ENCODE measurements around the gene ACOX3.

DNA sequence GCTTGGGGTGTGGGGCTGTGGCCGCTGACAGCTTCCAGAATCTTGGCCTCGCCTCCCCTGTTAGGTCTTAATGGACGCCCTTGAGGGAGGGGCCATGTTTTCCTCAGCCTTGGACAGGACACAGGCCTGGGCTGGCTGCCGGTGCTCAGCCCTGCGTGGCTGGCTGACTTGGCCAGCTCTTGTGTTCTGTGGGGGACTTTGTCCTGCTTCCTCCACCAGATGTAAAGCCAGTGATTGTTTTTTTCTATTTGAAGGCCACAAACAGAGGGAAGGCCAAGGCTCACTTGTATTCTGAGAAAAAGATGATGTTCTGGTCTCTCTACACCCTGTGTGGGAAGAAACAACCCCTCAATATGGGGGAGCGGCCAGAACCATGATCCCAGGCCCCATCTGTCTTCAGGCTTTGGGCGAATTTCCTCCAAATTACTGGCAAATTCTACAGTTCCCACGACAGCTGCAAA, 99.7 kb downstream of the ACOX3 start:
- TF ChIP-seq NFIC (IDR thresholded peaks at IDR 0.05; ENCODE audit: low read depth, low read length) (no peak), POLR2AphosphoS2 (IDR thresholded peaks at IDR 0.05; ENCODE audit: low read depth, low read length) (no peak), CHD2 (IDR thresholded peaks at IDR 0.05; ENCODE audit: borderline replicate concordance, low read depth, low read length) (no peak), POLR2A (IDR thresholded peaks at IDR 0.05; ENCODE audit: low read depth, low read length) (no peak), NBN (IDR thresholded peaks at IDR 0.05) (no peak)
- TF ChIP-seq, protein P1, sequence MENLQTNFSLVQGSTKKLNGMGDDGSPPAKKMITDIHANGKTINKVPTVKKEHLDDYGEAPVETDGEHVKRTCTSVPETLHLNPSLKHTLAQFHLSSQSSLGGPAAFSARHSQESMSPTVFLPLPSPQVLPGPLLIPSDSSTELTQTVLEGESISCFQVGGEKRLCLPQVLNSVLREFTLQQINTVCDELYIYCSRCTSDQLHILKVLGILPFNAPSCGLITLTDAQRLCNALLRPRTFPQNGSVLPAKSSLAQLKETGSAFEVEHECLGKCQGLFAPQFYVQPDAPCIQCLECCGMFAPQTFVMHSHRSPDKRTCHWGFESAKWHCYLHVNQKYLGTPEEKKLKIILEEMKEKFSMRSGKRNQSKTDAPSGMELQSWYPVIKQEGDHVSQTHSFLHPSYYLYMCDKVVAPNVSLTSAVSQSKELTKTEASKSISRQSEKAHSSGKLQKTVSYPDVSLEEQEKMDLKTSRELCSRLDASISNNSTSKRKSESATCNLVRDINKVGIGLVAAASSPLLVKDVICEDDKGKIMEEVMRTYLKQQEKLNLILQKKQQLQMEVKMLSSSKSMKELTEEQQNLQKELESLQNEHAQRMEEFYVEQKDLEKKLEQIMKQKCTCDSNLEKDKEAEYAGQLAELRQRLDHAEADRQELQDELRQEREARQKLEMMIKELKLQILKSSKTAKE (IDR thresholded peaks at IDR 0.05; ENCODE audit: low read depth, poor library complexity, severe bottlenecking), result no peak
- TF ChIP-seq, protein P2, sequence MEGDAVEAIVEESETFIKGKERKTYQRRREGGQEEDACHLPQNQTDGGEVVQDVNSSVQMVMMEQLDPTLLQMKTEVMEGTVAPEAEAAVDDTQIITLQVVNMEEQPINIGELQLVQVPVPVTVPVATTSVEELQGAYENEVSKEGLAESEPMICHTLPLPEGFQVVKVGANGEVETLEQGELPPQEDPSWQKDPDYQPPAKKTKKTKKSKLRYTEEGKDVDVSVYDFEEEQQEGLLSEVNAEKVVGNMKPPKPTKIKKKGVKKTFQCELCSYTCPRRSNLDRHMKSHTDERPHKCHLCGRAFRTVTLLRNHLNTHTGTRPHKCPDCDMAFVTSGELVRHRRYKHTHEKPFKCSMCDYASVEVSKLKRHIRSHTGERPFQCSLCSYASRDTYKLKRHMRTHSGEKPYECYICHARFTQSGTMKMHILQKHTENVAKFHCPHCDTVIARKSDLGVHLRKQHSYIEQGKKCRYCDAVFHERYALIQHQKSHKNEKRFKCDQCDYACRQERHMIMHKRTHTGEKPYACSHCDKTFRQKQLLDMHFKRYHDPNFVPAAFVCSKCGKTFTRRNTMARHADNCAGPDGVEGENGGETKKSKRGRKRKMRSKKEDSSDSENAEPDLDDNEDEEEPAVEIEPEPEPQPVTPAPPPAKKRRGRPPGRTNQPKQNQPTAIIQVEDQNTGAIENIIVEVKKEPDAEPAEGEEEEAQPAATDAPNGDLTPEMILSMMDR (IDR thresholded peaks at IDR 0.05 in 2 of 3, conservative IDR thresholded peaks at IDR 0.05 in 1 of 3; ENCODE audit: control insufficient read depth in 2 of 3, extremely low read depth in 1 of 3, insufficient read depth in 1 of 3, low read depth in 3 of 3, low read length in 3 of 3), result no peak
